ENCODE results near the gene CSRP1.
A peak's percentile ranks its signal among the peaks of the same experiment; 100 is the strongest.
"Not testable (repeated sequence)": the region's sequence is repeated elsewhere in the genome, so short reads cannot be mapped to it uniquely, and the experiment has no call there.

Gene CSRP1

DNA sequence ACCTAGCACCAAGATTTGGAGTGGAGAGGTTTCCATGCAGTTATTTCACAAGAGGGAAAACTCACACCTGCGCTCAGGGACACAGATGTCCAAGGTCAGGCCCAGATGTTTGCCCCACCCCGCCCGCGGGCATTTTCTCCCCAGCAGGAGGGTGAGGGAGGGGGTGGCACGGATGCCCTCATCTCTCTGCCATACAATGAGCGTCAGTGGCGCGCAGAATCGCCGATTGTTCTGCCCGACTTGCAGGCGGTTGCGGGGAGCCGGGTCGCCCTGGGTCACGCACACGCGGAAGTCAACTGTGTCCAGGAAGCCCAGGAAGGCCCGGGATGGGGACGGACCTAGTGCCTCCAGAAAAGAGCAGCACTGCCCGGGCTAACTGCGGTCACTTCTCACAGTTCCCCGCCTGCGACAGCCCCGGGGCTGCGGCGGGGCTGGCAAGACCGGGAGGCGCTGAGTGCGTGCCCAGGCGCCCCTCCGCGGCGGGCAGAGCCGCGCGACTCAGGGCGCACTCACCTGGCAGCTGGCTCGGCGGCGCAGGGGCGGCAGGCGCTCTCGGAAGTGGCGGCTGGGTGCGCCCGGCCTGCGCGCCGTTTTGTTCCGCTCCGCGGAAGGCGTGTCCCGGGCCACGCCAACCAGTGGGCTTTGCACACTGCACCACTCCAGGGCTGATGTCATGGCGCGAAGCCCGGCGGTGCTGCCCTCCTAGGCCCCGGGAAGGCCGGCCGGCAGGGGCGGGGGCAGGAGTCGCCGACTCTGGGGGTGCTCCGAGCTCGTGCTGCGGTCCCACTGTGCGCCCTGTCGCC, at the start of gene CSRP1:
Gene CSRP1 (minus strand): TSS at position 567 of the 803 bp plus-strand sequence. CDS start 10,820 bp downstream, outside the sequence.
- peak; percentile 73 for DNase-seq (ENCODE audit: low spot score)

DNA sequence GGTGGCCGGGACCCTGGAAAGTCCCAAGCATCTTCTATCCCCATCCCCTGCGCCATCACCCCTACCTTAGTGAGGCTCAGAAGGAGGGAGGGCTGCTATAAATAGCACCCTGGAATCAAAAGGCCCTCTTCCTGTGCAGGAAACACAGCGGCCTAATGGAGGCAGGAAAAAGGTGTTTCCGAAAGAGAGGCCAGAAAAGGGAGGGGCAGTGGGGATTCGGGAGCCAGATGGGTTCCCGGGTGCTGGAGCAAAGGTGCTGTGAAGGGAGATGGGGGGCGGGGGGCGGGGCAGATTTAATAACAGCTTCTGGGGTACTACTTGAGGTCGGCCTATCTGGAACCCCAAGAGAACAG, 48.6 kb upstream of the CSRP1 start:
- DNase-seq (ENCODE audit: low spot score) = no peak

DNA sequence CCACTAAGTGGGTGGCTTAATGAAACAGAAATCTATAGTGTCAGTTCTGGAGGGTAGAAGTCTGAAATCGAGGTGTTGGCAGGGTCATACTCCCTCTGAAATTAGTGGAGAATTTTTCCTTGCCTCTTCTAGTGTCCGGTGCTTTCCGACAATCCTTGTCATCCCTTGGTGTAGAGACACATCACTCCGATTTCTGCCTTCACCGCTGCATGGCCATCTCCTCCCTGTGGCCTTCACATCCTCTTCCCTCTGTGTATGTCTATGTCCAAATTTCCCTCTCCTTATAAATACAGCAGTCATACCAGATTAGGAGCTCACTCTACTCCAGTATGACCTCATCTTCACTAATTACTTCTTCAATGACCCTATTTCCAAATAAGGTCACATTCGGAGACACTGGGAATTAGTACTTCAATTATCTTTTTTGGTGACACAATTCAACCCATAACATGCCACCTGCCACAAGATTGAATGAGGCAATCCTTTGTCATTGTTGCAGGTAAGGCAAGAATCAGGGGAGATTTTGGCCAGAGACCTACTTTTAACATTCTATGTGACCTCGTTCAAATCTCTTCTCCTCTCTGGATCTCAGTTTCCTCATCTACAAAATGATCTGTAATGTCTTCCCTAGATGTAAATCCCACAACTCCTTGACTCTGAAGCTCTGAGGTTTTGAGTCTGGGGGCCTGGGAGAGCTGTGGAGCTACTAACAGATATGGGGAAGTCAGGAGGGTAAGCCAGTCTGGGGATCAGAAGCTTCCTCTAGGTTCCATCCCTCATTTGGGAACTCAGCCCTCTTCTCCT, 48.1 kb upstream of the CSRP1 start:
- DNase-seq (ENCODE audit: low spot score) = no peak

DNA sequence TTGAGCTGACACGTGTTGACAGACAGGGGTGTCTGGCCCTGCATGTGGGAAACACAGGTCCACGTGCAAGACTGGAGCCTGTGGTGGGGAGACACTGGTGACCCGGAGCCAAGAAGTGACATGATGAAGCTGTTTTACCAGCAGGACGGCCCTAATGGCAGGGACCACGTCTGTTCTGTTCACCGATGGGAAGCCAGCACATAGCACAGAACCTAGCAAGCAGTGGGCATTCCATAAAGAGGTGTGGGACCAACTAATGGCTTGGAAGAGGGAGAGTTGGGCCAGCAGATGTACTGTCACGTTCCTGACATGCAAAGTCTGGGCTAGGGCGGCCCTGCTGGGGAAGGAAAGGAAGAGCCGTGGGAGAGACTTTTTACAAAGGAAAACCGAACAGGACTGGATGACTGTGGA, 47.3 kb upstream of the CSRP1 start:
- DNase-seq (ENCODE audit: low spot score) = no peak

DNA sequence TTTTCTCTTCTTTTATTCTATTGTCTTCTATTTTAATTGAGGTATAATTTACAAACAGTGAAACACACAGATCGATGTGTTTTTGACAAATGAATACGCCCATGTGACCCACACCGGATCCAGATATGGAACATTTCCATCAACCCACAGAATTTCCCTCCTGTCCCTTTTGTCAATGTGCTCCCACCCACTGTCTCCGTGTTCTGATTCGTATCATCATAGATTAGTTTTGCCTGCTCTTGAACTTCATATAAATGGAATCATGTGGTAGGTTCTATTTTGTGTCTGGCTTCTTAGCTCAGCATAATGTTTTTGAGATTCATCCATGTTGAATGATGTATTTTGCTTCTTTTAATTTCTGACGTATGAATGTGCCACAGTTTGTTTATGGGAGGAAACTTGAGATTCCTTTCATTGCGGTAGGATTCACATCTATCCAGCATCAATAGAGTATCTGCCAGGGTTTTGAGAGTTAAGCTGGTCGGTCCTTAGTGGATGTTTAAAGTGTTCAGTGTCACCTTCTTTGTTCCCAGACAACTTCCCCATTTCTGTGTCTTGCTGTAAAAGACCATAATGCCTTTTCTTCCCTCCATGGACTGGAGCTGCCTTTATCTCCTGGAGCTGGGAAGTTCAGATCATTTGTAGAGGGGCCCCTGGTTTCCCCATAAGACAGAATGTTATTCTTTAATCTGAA, 46.7 kb upstream of the CSRP1 start:
- DNase-seq (ENCODE audit: low spot score) = no peak

DNA sequence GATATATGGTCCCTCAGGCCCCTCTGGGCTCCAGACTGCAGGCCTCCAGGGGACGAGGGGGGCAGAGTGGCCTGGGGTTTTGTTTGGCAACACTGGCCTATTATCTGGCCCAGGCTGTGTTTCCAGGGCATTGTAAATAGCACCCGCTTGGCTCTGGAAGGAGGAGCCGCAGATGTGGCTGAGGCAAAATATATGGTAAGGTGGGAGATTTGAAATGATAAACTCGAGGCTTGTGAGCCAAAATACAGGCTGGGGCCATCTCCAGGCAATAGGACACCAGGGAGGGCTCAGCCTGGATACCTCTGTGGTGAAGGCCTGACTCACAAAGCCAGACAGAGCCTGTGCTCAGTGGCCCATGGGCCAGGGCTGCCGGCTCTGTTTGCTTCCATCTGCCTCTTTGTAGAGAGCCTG, 46.0 kb upstream of the CSRP1 start:
- DNase-seq (ENCODE audit: low spot score) = no peak

DNA sequence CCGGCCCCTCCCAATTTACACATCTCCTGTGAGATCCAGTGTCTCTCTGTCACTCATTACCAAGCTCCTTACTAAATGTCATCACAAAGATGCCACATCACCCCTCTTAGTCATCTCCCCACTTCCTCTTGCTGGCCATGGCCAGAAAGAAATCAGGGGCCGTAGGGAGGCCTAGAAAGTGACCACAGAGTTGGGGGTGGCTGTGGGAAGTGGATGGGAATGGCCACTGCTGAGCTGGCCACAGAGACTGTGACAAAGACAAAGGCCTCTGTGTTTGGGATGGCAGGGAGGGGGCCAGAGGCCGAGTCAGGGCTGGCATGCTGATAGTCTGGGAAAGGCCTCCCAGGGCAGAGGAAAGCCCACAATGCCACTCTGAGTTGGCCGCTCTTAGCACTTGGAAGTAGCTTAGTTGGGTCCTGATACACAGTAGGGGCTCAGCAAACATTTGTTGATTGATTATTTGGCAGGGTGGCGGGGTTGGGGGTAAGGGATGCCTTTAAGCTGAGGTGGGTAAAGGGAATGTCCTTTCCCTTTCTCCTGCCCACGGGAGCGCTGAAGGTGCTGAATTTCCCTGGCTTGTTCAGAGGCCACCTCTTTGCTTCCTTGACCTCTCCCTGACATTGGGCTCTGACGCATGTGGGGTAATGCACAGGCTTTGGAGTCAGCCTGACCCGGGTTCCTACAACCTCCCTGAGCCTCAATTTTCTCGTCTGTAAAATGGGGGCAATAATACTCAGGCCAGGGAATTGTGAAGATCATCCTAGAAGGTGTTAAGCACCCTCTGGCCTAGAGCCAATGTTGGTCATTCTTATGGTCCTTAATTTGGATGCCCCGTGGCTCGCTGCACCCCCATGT, 45.2 kb upstream of the CSRP1 start:
- DNase-seq (ENCODE audit: low spot score) = no peak

DNA sequence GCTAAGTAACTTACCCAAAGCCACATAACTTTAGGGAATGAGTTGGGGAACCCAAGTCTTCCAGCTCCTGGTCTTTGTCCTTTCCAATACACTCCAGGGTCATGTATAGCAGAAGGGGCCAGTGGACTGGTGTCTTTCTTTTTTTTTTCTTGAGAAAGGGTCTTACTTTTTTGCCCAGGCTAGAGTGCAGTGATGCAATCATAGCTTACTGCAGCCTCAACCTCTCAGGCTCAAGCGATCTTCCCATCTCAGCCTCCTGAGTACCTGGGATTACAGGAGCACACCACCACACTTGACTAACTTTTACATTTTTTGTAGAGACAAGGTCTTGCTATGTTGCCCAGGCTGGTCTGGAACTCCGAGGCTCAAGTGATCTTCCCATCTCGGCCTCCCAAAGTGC, 44.2 kb upstream of the CSRP1 start:
- no peak for DNase-seq (ENCODE audit: low spot score)

DNA sequence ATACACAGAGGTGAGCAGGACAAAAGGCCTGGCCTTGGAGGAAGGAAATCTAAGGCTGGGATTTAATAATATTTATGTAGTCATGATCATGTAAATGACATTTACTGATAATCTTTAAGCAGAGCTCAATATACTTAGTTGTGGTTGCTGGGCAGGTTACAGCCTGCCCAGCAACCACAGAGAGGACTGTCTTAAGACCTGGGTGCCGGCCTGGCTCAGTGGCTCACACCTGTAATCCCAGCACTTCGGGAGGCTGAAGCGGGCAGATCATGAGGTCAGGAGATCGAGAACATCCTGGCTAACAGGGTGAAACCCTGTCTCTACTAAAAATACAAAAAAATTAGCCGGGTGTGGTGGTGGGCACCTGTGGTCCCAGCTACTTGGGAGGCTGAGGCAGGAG, 42.6 kb upstream of the CSRP1 start:
- not testable (repeated sequence) for DNase-seq (ENCODE audit: low spot score)

DNA sequence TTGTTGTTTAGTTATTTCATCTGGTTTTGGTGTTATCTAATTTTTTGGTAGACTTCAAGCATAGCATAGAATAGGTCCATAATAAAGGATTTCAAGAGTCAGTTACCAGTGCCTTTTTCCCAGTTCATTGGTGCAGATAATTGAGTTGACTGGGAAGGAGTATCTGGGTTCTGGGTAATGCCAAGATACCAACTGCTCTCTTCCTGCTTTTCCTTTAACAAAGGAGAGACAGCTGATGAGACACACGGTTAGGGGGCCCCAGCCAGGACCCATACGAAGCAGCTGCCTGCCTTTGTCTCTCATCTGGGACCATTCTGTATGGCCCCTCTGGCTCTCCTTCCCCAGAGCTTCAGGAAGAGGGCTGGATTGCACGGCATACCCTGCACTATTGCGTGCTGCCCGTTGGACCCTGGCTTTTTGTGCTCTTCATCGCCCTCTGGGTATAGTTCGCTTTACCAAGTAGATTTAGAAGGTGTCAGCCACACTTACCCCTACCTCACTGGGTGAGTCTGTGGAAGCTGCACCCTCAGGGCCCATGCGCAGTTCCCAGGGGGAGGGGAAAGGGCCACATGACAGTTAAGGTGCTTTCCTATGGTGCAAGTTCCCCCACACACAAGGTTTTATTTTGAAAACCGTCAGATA, 39.0 kb upstream of the CSRP1 start:
- DNase-seq (ENCODE audit: low spot score) = peak; percentile 54

DNA sequence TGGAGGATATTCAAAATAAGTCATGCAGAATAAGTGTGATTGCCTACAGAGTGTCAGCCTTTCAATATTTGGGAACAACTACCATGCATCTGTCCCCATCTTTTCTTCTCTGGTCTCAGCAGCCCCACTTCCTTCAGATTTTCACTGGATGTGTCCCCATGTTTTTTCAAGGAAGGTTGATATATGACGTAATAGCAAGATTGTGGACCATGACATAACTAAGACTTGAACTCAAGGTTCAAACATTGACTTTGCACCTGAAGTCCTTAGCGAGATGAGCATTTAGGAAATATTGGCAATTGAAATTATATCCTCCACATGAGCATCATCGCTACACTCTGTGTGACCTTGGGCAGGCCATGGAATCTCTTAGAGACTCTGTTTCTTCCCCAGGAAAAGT, 37.8 kb upstream of the CSRP1 start:
- no peak for DNase-seq (ENCODE audit: low spot score)

DNA sequence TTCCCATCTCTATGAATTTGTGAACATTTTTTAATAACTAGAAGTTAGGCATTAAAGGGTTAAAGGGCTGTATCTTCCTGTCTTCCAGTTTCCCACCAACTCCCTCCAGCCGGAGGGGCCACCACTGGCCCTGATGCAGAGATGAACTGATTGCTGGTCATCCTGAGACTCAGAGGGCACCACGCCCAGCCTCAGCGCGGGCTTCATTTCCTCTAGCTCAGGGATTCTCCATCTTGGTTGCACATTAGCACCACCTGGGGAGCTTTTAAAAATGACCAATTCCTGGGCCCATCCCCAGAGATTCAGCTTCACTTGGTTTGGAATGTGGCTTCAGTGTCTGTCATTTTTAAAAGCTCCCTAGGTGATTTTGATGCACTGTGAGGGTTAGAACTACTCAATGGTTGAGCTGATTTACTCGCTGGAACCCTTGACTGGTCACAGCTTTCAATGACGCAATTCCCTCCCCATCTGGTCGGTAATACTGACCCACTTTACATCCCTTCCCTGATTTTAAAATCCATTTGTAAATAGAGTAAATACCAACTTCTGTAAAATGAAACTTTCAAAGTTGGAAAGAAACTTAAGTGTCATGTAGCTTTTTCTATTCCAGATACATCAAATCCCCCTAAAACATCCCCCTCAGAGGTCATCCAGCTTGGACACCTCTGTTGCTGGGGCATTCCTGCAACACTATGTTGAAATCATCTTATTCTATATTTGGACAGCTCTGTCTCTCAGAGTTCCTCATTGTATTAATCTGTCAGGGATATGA, 37.1 kb upstream of the CSRP1 start:
- DNase-seq (ENCODE audit: low spot score) = no peak

DNA sequence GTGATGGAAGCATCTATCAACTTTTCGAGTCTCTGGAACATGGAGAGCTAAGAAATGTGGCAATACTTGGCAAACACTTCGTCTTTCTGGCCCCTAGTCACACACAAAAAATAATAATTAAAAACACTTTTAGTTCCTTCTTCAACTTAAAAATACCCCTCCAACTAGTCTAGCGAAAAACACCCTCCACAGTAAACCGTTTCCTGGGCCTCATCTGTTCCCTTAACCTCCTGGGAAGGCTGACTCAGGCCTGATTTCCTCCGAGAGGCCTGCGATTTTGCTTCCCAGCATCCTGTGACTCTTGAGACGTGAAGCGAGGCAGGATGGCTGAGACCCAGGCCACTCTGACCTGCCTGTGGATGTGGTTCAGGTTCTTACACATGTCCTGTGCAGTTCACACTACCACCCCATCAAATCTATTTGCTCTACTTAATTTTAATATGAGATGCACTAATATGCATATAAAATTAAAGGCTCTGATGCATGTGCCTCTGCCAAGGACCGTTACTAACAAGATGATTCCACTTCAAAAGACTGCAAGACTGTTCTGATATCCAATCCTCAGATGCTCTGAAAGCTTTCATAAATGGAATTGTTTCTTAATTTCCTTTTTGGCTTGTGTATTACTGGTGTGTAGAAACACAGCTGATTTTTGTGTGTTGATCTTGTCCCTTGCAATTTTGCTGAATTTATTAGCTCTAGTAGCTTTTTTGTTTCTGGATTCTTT, 35.5 kb upstream of the CSRP1 start:
- DNase-seq (ENCODE audit: low spot score) = no peak

DNA sequence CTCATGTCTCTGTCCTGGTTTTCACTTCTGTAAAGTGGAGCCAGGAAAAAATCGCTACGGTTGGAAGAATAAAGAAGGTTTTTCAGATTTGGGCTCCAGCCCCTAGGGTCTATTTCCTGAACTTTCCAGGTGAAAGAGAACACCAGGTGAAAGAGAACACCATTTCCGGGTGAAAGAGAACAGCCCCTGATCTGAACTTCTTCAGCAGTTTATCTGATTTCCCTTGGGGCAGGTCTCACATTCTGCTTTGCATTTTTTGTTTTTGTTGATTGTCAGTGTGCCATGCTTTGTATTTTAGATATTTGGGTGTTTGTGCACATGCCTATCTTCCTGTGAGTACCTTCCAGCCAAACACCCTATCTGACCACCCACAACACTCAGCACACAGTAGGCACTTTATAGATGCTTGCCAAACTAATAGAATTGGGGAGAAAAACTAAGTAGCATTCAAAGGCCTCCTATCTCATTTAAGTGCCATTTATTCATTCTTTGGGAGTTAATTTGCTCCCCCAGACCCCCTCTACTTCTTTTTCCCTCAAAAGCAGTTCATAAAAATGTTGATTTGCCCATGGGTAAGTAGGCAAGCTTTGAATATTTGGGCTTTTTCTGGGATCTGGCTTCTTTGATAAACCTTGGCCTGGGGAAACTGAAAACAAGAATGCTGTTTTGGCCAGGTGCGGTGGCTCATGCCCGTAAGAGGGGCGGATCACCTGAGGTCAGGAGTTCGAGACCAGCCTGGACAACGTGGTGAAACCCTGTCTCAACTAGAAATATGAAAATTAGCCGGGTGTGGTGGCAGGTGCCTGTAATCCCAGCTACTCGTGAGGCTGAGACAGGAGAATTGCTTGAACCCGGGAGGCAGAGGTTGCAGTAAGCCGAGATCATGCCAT, 34.2 kb upstream of the CSRP1 start:
- DNase-seq (ENCODE audit: low spot score) = no peak

DNA sequence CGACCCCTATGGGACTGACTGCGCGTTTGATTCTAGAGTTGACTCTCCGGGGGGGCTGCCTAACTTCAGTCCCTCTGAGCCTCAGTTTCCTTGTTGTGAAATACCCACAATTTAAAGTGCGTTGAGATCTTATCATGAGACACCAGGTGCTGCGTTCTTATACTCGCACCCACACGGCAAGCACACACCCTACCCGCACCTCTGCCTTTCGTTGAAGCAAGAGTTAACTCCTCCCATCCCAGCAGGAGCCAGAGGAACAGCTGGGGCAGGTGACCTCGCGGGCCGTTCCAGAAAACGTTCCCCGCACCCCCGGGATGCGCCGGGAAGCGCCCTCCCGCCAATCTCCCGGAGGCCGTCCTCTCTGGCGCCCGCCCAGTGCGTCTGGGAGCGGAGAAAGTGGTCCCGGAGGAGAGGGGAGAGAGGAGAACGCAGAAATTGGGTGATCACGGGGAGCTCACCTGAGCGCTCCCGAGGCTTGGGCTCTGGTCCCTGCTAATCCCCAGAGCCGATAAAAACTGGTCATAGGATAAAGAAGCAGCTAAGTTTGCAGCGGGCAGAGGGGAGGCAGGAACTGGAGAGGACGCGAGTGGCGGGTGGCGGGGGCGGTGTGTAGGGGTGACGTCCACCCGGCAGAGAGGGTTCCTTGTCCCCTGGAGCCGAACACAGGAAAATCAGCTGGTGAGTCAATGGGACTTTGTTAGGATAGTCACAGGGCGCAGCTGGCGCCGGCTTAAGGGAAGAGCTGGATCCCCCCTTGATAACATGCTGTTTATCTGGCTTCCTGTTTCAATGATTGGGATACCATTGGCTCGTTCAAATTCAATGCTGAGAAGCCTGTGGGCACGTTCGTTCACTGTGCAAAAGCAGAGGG, 32.9 kb upstream of the CSRP1 start:
- peak; percentile 69 for DNase-seq (ENCODE audit: low spot score)

DNA sequence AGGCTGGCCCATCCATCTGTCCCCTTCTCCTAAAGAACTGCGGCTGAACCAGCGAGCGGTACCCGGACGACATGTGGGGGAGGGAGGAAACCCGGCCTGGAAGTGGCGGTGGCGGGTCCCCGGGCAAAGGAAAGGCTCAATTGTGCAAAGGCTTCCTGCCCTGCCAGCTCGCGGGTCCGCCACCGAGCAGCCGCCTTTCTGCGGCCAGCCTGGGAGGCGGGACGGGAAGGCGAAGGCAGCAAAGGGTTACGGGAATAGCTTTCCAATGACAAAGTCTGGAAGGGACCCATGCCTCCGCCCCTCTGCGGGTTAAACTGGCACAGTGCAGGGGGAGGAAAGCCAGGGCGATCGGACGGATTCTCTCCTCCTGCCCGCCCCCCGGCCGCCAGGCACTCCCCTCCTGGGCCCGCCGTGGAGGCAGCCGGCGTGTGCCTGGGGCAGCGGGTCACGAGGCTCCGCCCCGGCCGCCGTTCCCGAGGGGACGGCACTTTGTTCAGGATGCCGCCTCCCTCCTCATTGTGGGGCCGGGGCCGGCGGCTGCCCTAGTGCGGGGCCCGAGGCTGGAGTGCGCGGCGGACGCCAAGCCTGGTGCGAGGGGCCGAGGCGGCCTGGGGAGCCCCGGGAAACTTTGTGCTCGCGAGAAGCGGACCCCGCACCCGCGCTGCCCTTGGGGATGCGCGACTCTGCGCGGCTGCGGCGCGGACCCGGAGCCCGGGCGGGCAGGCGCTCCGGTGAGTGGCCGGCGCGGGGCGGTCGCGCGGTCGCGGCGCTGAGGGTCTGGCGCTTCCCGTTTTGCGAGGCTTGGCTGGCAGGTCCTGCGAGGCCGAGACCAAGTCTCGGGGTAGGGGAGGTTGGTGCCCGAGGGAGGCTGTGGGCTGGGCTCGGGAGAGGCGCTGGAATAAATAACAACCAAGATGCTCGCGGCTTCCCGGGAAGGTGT, 32.0 kb upstream of the CSRP1 start, which contains the start of gene NAV1:
Gene NAV1 (plus strand): TSS at position 516 of the 940 bp plus-strand sequence. CDS start 83,758 bp downstream, outside the sequence.
- peak; percentile 72 for DNase-seq (ENCODE audit: low spot score)
